ENCODE results near the gene RRAS2. TPM values are rescaled to one million over a fixed set of nuclear protein-coding genes. Genes with fewer than 3 reads are reported as not detected.

Gene RRAS2
- total RNA-seq, 3 donors from 2014 or later (not counting 1 experiment from before 2014, with no cell fraction given): 62.1 to 86.7 (median 69.6) TPM

GRCh38 chr11:14275076-14275475 is 83.9 kb downstream of the RRAS2 start:
- DNase-seq (no peak), ATAC-seq (no peak)
- H3K4me3 Mint-ChIP-seq: no peak overlapping the region
- Histone ChIP-seq H3K36me3 (ENCODE audit: control insufficient read depth, insufficient read depth, low read length) (peaks cover 10% of the 10 kb centered on the region), H3K4me3 (ENCODE audit: low read length) (no peak overlapping the region), H3K27me3 (ENCODE audit: control insufficient read depth, insufficient read depth, low read length) (no peaks in the 10 kb centered on the region), H3K27ac (ENCODE audit: low read length) (no peak overlapping the region), H3K4me1 (ENCODE audit: control insufficient read depth, insufficient read depth, low read length) (peaks cover 18% of the 10 kb centered on the region), H3K9me3 (ENCODE audit: control insufficient read depth, insufficient read depth, low read length) (no peaks in the 10 kb centered on the region)
- H3K4me1 Mint-ChIP-seq: peaks cover 28 to 42% of the 10 kb centered on the region in 2 donors
- no peaks in the 10 kb centered on the region for H3K9me3 Mint-ChIP-seq
- H3K27ac Mint-ChIP-seq: peak overlapping the region in 1 of 2 donors; percentile 78
- H3K36me3 Mint-ChIP-seq: no peaks in the 10 kb centered on the region
- TF ChIP-seq, protein P1, sequence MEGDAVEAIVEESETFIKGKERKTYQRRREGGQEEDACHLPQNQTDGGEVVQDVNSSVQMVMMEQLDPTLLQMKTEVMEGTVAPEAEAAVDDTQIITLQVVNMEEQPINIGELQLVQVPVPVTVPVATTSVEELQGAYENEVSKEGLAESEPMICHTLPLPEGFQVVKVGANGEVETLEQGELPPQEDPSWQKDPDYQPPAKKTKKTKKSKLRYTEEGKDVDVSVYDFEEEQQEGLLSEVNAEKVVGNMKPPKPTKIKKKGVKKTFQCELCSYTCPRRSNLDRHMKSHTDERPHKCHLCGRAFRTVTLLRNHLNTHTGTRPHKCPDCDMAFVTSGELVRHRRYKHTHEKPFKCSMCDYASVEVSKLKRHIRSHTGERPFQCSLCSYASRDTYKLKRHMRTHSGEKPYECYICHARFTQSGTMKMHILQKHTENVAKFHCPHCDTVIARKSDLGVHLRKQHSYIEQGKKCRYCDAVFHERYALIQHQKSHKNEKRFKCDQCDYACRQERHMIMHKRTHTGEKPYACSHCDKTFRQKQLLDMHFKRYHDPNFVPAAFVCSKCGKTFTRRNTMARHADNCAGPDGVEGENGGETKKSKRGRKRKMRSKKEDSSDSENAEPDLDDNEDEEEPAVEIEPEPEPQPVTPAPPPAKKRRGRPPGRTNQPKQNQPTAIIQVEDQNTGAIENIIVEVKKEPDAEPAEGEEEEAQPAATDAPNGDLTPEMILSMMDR (IDR thresholded peaks at IDR 0.05): no peak
- intact Hi-C loops (cut with micrococcal nuclease): no loop called here
- no peaks in the 10 kb centered on the region for H3K27me3 Mint-ChIP-seq (ENCODE audit: low read depth in 2 of 2)

- intact Hi-C loops (cut with micrococcal nuclease): no loop called here
- no peak overlapping the region for H3K4me3 Mint-ChIP-seq
- H3K9me3 Mint-ChIP-seq: no peaks in the 10 kb centered on the region
- TF ChIP-seq, protein P1 (IDR thresholded peaks at IDR 0.05): no peak
- Histone ChIP-seq H3K4me1 (ENCODE audit: control insufficient read depth, insufficient read depth, low read length) (peaks cover 20% of the 10 kb centered on the region), H3K9me3 (ENCODE audit: control insufficient read depth, insufficient read depth, low read length) (no peaks in the 10 kb centered on the region), H3K27ac (ENCODE audit: low read length) (no peak overlapping the region), H3K36me3 (ENCODE audit: control insufficient read depth, insufficient read depth, low read length) (peaks cover 4% of the 10 kb centered on the region), H3K27me3 (ENCODE audit: control insufficient read depth, insufficient read depth, low read length) (no peaks in the 10 kb centered on the region), H3K4me3 (ENCODE audit: low read length) (no peak overlapping the region)
- no peak for DNase-seq
- no peaks in the 10 kb centered on the region for H3K36me3 Mint-ChIP-seq
- 100% methylated on average over 2 of the region's 2 CpGs for WGBS (ENCODE audit: insufficient coverage)
- ATAC-seq: no peak
- H3K27ac Mint-ChIP-seq: peak overlapping the region in 1 of 2 donors; percentile 60
- no peaks in the 10 kb centered on the region for H3K27me3 Mint-ChIP-seq (ENCODE audit: low read depth in 2 of 2)
- H3K4me1 Mint-ChIP-seq: peaks cover 31 to 48% of the 10 kb centered on the region in 2 donors
Measured at GRCh38 chr11:14273895-14274294, 85.1 kb downstream of the RRAS2 start.

DNA sequence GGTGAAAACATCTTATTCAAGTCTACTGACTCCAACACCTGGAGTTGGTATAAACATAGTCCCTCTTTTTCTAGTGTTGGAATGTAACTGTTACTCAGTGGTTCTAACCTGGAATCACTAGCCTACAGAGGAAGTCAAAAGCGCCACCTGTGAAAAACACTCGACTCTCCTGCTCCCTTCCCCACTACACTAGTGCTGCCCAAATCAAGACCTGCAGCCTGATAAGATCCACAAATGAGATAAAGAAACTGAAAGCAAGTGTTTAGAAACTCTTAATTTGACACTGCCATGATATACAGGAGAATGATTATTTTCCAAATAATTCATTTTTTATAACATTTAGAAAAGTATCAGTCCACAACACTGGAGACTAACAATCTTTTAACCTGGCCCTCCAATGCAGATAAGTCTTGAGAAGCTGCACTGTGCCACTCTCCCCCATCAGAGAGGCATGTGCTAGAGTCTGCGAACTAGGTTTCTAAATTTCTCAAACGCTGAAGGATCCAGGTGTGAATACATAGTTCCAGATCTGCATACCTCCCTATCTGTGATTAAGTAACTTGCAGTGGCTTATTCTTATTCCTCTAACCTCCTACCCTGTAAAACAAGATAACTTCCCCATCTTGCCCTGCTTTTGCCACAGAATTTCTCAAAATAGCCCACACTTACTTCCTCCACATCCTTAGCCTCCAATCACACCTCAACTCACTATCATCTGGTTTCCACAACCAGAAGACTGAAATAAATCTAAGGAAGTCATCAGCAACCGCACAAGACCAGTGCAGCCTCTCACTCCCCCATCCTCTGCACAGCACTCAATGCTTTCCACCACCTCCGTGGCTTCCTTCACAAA is 88.1 kb downstream of the RRAS2 start:
- peak in 1 of 2 donors; percentile 47 for DNase-seq
- H3K27ac ChIP-seq (ENCODE audit: low read length): peak overlapping the region; percentile 28
- Mint-ChIP-seq H3K27me3 (ENCODE audit: low read depth in 2 of 2) (no peaks in the 10 kb centered on the region), H3K4me3 (peak overlapping the region; percentile 78), H3K9me3 (no peaks in the 10 kb centered on the region), H3K27ac (peak overlapping the region; percentile 49 to 80), H3K4me1 (peaks cover 28 to 48% of the 10 kb centered on the region in 2 donors), H3K36me3 (no peaks in the 10 kb centered on the region)
- H3K4me1 ChIP-seq (ENCODE audit: control insufficient read depth, insufficient read depth, low read length): peaks cover 20% of the 10 kb centered on the region
- ATAC-seq: peak; percentile 72 to 81 (median 76)
- TF ChIP-seq, protein P1 (IDR thresholded peaks at IDR 0.05): no peak
- 3% methylated on average over 6 of the region's 6 CpGs for WGBS (ENCODE audit: insufficient coverage)
- H3K36me3 ChIP-seq (ENCODE audit: control insufficient read depth, insufficient read depth, low read length): peaks cover 2% of the 10 kb centered on the region
- no peaks in the 10 kb centered on the region for H3K27me3 ChIP-seq (ENCODE audit: control insufficient read depth, insufficient read depth, low read length)
- no peak overlapping the region for H3K4me3 ChIP-seq (ENCODE audit: low read length)
- H3K9me3 ChIP-seq (ENCODE audit: control insufficient read depth, insufficient read depth, low read length): no peaks in the 10 kb centered on the region
- intact Hi-C loops (cut with micrococcal nuclease): no loop called here
